Activated T-helper 1 cell treated with anti-CD3 and anti-CD28 coated beads, Interleukin-12 subunit alpha, Interleukin-12 subunit beta, Interleukin-2, Interleukin-4 antibody, amounts not matched to agents 30 ng/mL and 10 ng/mL and 1 ng/mL, durations not matched to agents 14 hours and 24 hours and 36 hours (primary cell): ENCODE results near the gene STMP1. TPM values are rescaled to one million over a fixed set of nuclear protein-coding genes. Genes with fewer than 3 reads are reported as not detected.
"Not testable (repeated sequence)": the region's sequence is repeated elsewhere in the genome, so short reads cannot be mapped to it uniquely, and the experiment has no call there.

ENCODE experiments used
- DNase-seq: peaks from one replicate; pipeline ENCODE4 v3.0.0; 2021; ENCODE audit warnings: low spot score
- H3K27ac Mint-ChIP-seq: one replicate; pipeline ENCODE4 v1.8.0; 2021; ENCODE audit warnings: mild to moderate bottlenecking, mixed read lengths
- H3K27me3 Mint-ChIP-seq: one replicate; pipeline ENCODE4 v1.8.0; 2022; ENCODE audit warnings: mild to moderate bottlenecking, moderate library complexity, mixed read lengths; ENCODE audit not compliant: insufficient read depth
- H3K36me3 Mint-ChIP-seq: one replicate; pipeline ENCODE4 v1.8.0; 2021; ENCODE audit warnings: low read depth, mixed read lengths
- H3K4me1 Mint-ChIP-seq: one replicate; pipeline ENCODE4 v1.8.0; 2021; ENCODE audit warnings: low read depth, mixed read lengths
- H3K4me3 Mint-ChIP-seq: one replicate; pipeline ENCODE4 v1.8.0; 2021; ENCODE audit warnings: mild to moderate bottlenecking, moderate library complexity, mixed read lengths
- H3K9me3 Mint-ChIP-seq: one replicate; pipeline ENCODE4 v1.8.0; 2021; ENCODE audit warnings: mixed read lengths
- intact Hi-C: fragments of 100-400 bp; cut with micrococcal nuclease; formaldehyde crosslinking; loops from one replicate; pipeline ENCODE4 v1.15.1; 2024
- total RNA-seq: library from RNA; stranded (reverse); gene quantifications from 2 replicates; pipeline ENCODE4 v1.2.3, GENCODE V29; 2022

The STMP1 gene
- total RNA-seq, 1 donor from 2014 or later: 24.7 TPM

GRCh38 chr7:135668852-135669395 lies 6.6 kb downstream of the STMP1 start:
- not testable (repeated sequence) for H3K27ac Mint-ChIP-seq, H3K9me3 Mint-ChIP-seq, DNase-seq, H3K4me3 Mint-ChIP-seq, H3K27me3 Mint-ChIP-seq
- peaks cover 20% of the 10 kb centered on the region for H3K4me1 Mint-ChIP-seq
- intact Hi-C loops: loop anchor here (10.0 kb wide), 2 partner anchors 934 to 1214 kb away; partner anchors contain the start of gene AKR1B1
- H3K36me3 Mint-ChIP-seq: peaks cover 13% of the 10 kb centered on the region

- no peaks in the 10 kb centered on the region for H3K27me3 Mint-ChIP-seq
- H3K4me1 Mint-ChIP-seq: peaks cover 13% of the 10 kb centered on the region
- no peak overlapping the region for H3K4me3 Mint-ChIP-seq
- peaks cover 18% of the 10 kb centered on the region for H3K36me3 Mint-ChIP-seq
- no peak overlapping the region for H3K27ac Mint-ChIP-seq
- H3K9me3 Mint-ChIP-seq: no peaks in the 10 kb centered on the region
- intact Hi-C loops: loop anchor here (5.0 to 10.0 kb wide), 3 partner anchors 133 to 1215 kb away; partner anchors contain the start of gene AKR1B1
- DNase-seq: no peak
Observed at GRCh38 chr7:135669774-135670173, 7.5 kb downstream of the STMP1 start.

GRCh38 chr7:135670179-135670578 lies 7.9 kb downstream of the STMP1 start:
- intact Hi-C loops: loop anchor here (5.0 kb wide), 1 partner anchor 132 kb away; no protein-coding TSS in a partner anchor
- Mint-ChIP-seq H3K36me3 (peaks cover 18% of the 10 kb centered on the region), H3K4me3 (no peak overlapping the region), H3K27ac (no peak overlapping the region), H3K27me3 (no peaks in the 10 kb centered on the region), H3K9me3 (no peaks in the 10 kb centered on the region), H3K4me1 (peaks cover 10% of the 10 kb centered on the region)
- no peak for DNase-seq

GRCh38 chr7:135672560-135673359 lies 10.4 kb downstream of the STMP1 start:
- Mint-ChIP-seq H3K36me3 (peaks cover 20% of the 10 kb centered on the region), H3K27ac (no peak overlapping the region), H3K27me3 (peaks cover 2% of the 10 kb centered on the region), H3K9me3 (no peaks in the 10 kb centered on the region), H3K4me3 (no peak overlapping the region), H3K4me1 (peaks cover 10% of the 10 kb centered on the region)
- DNase-seq: no peak
- intact Hi-C loops: loop anchor here (2.0 to 5.0 kb wide), 2 partner anchors 38 to 130 kb away; no protein-coding TSS in a partner anchor

GRCh38 chr7:135673360-135673706 lies 11.0 kb downstream of the STMP1 start:
- Mint-ChIP-seq H3K9me3 (no peaks in the 10 kb centered on the region), H3K27ac (no peak overlapping the region), H3K4me1 (peaks cover 10% of the 10 kb centered on the region), H3K36me3 (peaks cover 24% of the 10 kb centered on the region), H3K4me3 (no peak overlapping the region), H3K27me3 (peaks cover 2% of the 10 kb centered on the region)
- intact Hi-C loops: loop anchor here (2.0 to 5.0 kb wide), 2 partner anchors 37 to 129 kb away; no protein-coding TSS in a partner anchor
- no peak for DNase-seq

GRCh38 chr7:135678612-135679575 lies 16.6 kb downstream of the STMP1 start:
- H3K27ac Mint-ChIP-seq: no peak overlapping the region
- no peaks in the 10 kb centered on the region for H3K9me3 Mint-ChIP-seq
- peaks cover 4% of the 10 kb centered on the region for H3K27me3 Mint-ChIP-seq
- no peak for DNase-seq
- H3K4me3 Mint-ChIP-seq: no peak overlapping the region
- H3K36me3 Mint-ChIP-seq: peaks cover 20% of the 10 kb centered on the region
- intact Hi-C loops: no loop called here
- H3K4me1 Mint-ChIP-seq: peaks cover 14% of the 10 kb centered on the region

- Mint-ChIP-seq H3K9me3 (no peaks in the 10 kb centered on the region), H3K4me1 (peaks cover 14% of the 10 kb centered on the region), H3K27me3 (peaks cover 4% of the 10 kb centered on the region), H3K27ac (no peak overlapping the region), H3K4me3 (no peak overlapping the region), H3K36me3 (peaks cover 14% of the 10 kb centered on the region)
- DNase-seq: no peak
- intact Hi-C loops: no loop called here
Observed at GRCh38 chr7:135681762-135682161, 19.4 kb downstream of the STMP1 start.

GRCh38 chr7:135682191-135682590 lies 19.9 kb downstream of the STMP1 start:
- H3K27ac Mint-ChIP-seq: no peak overlapping the region
- peaks cover 3% of the 10 kb centered on the region for H3K27me3 Mint-ChIP-seq
- DNase-seq: no peak
- intact Hi-C loops: no loop called here
- peaks cover 13% of the 10 kb centered on the region for H3K36me3 Mint-ChIP-seq
- no peaks in the 10 kb centered on the region for H3K9me3 Mint-ChIP-seq
- H3K4me1 Mint-ChIP-seq: peaks cover 14% of the 10 kb centered on the region
- no peak overlapping the region for H3K4me3 Mint-ChIP-seq

GRCh38 chr7:135683609-135684008 lies 21.3 kb downstream of the STMP1 start:
- Mint-ChIP-seq H3K27ac (no peak overlapping the region), H3K36me3 (peaks cover 9% of the 10 kb centered on the region), H3K4me3 (no peak overlapping the region), H3K27me3 (peaks cover 2% of the 10 kb centered on the region), H3K4me1 (peaks cover 14% of the 10 kb centered on the region), H3K9me3 (no peaks in the 10 kb centered on the region)
- intact Hi-C loops: no loop called here
- DNase-seq: no peak

GRCh38 chr7:135684136-135684535 lies 21.8 kb downstream of the STMP1 start:
- Mint-ChIP-seq H3K27ac (no peak overlapping the region), H3K27me3 (no peaks in the 10 kb centered on the region), H3K4me3 (no peak overlapping the region), H3K36me3 (peaks cover 9% of the 10 kb centered on the region), H3K4me1 (peaks cover 14% of the 10 kb centered on the region), H3K9me3 (no peaks in the 10 kb centered on the region)
- no peak for DNase-seq
- intact Hi-C loops: no loop called here

GRCh38 chr7:135684699-135685098 lies 22.4 kb downstream of the STMP1 start:
- H3K4me1 Mint-ChIP-seq: peaks cover 14% of the 10 kb centered on the region
- H3K36me3 Mint-ChIP-seq: peaks cover 12% of the 10 kb centered on the region
- no peak overlapping the region for H3K4me3 Mint-ChIP-seq
- H3K27ac Mint-ChIP-seq: no peak overlapping the region
- H3K9me3 Mint-ChIP-seq: no peaks in the 10 kb centered on the region
- H3K27me3 Mint-ChIP-seq: no peaks in the 10 kb centered on the region
- DNase-seq: no peak
- intact Hi-C loops: no loop called here

- no peak overlapping the region for H3K4me3 Mint-ChIP-seq
- H3K4me1 Mint-ChIP-seq: peaks cover 8% of the 10 kb centered on the region
- H3K9me3 Mint-ChIP-seq: no peaks in the 10 kb centered on the region
- peaks cover 12% of the 10 kb centered on the region for H3K36me3 Mint-ChIP-seq
- no peak for DNase-seq
- H3K27me3 Mint-ChIP-seq: no peaks in the 10 kb centered on the region
- H3K27ac Mint-ChIP-seq: no peak overlapping the region
- intact Hi-C loops: no loop called here
Observed at GRCh38 chr7:135685306-135686084, 23.2 kb downstream of the STMP1 start.
